ENCODE data around the gene AP1G1. TPM values are rescaled to one million over a fixed set of nuclear protein-coding genes. Genes with fewer than 3 reads are reported as not detected.

AP1G1 gene
- polyA plus RNA-seq, 1 donor from 2014 or later = 57.1 TPM

GRCh38 chr16:71703333-71703732, 105.3 kb downstream of the AP1G1 start:
- Histone ChIP-seq H3K79me2 (replicated peaks; ENCODE audit: insufficient read depth, low read length) (no peaks in the 10 kb centered on the region), H3K9ac (ENCODE audit: low read length) (no peak overlapping the region), H3F3A (ENCODE audit: insufficient read depth, low read length, poor library complexity, severe bottlenecking) (no peaks in the 10 kb centered on the region)

GRCh38 chr16:71700831-71701230, 107.8 kb downstream of the AP1G1 start:
- H2AFZ ChIP-seq (ENCODE audit: low read depth, low read length) = no peak overlapping the region
- no peak overlapping the region for H3K9ac ChIP-seq (ENCODE audit: low read length)
- no peak overlapping the region for H3K27ac ChIP-seq (ENCODE audit: low read length)
- no peaks in the 10 kb centered on the region for H3F3A ChIP-seq (ENCODE audit: insufficient read depth, low read length, poor library complexity, severe bottlenecking)
- no peaks in the 10 kb centered on the region for H3K79me2 ChIP-seq (replicated peaks; ENCODE audit: insufficient read depth, low read length)
- H3K9me3 ChIP-seq (ENCODE audit: low read length) = no peaks in the 10 kb centered on the region
- H3K36me3 ChIP-seq (ENCODE audit: insufficient read depth, low read length) = no peaks in the 10 kb centered on the region
- no peak overlapping the region for H3K4me3 ChIP-seq (ENCODE audit: low read length)
- H3K27me3 ChIP-seq (ENCODE audit: insufficient read depth, low read depth, low read length) = no peaks in the 10 kb centered on the region
- no peaks in the 10 kb centered on the region for H3K9me2 ChIP-seq (ENCODE audit: insufficient read depth, low read length)
- no peaks in the 10 kb centered on the region for H4K20me1 ChIP-seq (ENCODE audit: insufficient read depth)
- H3K4me2 ChIP-seq (ENCODE audit: low read length) = no peak overlapping the region
- no peak for TF ChIP-seq RAD21 (conservative IDR thresholded peaks at IDR 0.05)
- TF ChIP-seq POLR2AphosphoS5 (IDR thresholded peaks at IDR 0.05) = no peak
- no peak for TF ChIP-seq TAF1 (IDR thresholded peaks at IDR 0.05; ENCODE audit: low read depth)
- no peak for TF ChIP-seq MXI1 (conservative IDR thresholded peaks at IDR 0.05; ENCODE audit: poor library complexity, severe bottlenecking)
- no peak for TF ChIP-seq CTCF (IDR thresholded peaks at IDR 0.05; ENCODE audit: poor library complexity, severe bottlenecking)
- no peak for TF ChIP-seq EZH2 (IDR thresholded peaks at IDR 0.05; ENCODE audit: borderline replicate concordance, insufficient read depth, low read length, poor library complexity, severe bottlenecking)
- TF ChIP-seq SMC3 (conservative IDR thresholded peaks at IDR 0.05; ENCODE audit: poor library complexity) = no peak

More at GRCh38 chr16:71703333-71703732, 105.3 kb downstream of the AP1G1 start:
- H3K27me3 ChIP-seq (ENCODE audit: insufficient read depth, low read depth, low read length) = no peaks in the 10 kb centered on the region
- no peaks in the 10 kb centered on the region for H3K9me3 ChIP-seq (ENCODE audit: low read length)
- no peak overlapping the region for H2AFZ ChIP-seq (ENCODE audit: low read depth, low read length)
- H3K36me3 ChIP-seq (ENCODE audit: insufficient read depth, low read length) = no peaks in the 10 kb centered on the region
- no peak overlapping the region for H3K4me2 ChIP-seq (ENCODE audit: low read length)
- no peak overlapping the region for H3K4me3 ChIP-seq (ENCODE audit: low read length)
- no peaks in the 10 kb centered on the region for H4K20me1 ChIP-seq (ENCODE audit: insufficient read depth)
- no peaks in the 10 kb centered on the region for H3K9me2 ChIP-seq (ENCODE audit: insufficient read depth, low read length)
- TF ChIP-seq CTCF (IDR thresholded peaks at IDR 0.05; ENCODE audit: poor library complexity, severe bottlenecking) (no peak), MXI1 (conservative IDR thresholded peaks at IDR 0.05; ENCODE audit: poor library complexity, severe bottlenecking) (no peak), RAD21 (conservative IDR thresholded peaks at IDR 0.05) (no peak), SMC3 (conservative IDR thresholded peaks at IDR 0.05; ENCODE audit: poor library complexity) (no peak), TAF1 (IDR thresholded peaks at IDR 0.05; ENCODE audit: low read depth) (no peak), REST (IDR thresholded peaks at IDR 0.05; ENCODE audit: borderline replicate concordance) (no peak), POLR2AphosphoS5 (IDR thresholded peaks at IDR 0.05) (no peak), EZH2 (IDR thresholded peaks at IDR 0.05; ENCODE audit: borderline replicate concordance, insufficient read depth, low read length, poor library complexity, severe bottlenecking) (no peak), EP300 (conservative IDR thresholded peaks at IDR 0.05; ENCODE audit: poor library complexity, severe bottlenecking) (no peak)
- H3K27ac ChIP-seq (ENCODE audit: low read length) = no peak overlapping the region

Measured in neural cell (in vitro differentiated cells).